ENCODE results near the gene DBT.
"Not testable (repeated sequence)": the region's sequence is repeated elsewhere in the genome, so short reads cannot be mapped to it uniquely, and the experiment has no call there.

The DBT gene

GRCh38 chr1:100249155-100249536 lies 488 bp downstream of the DBT start:
- H3K27ac ChIP-seq, result peak overlapping the region; percentile 71

GRCh38 chr1:100246738-100247137 lies 2.9 kb downstream of the DBT start:
- no peak overlapping the region for H3K27ac ChIP-seq
- TF ChIP-seq CTCF (IDR thresholded peaks at IDR 0.05), result no peak

More at GRCh38 chr1:100249155-100249536, 488 bp downstream of the DBT start:
- peak overlapping the region; percentile 74 to 81 for H3K4me3 ChIP-seq (ENCODE audit: low read depth in 1 of 2, low read length in 1 of 2)
- H3K9me3 ChIP-seq, result no peaks in the 10 kb centered on the region
- TF ChIP-seq CTCF (IDR thresholded peaks at IDR 0.05), result no peak
- peaks cover 6 to 16% of the 10 kb centered on the region in 2 experiments for H3K4me1 ChIP-seq (ENCODE audit: control insufficient read depth in 1 of 2, insufficient read depth in 1 of 2, low read depth in 1 of 2, low read length in 1 of 2)
- no peaks in the 10 kb centered on the region for H3K36me3 ChIP-seq
- no peaks in the 10 kb centered on the region for H3K27me3 ChIP-seq

GRCh38 chr1:100240631-100241030 lies 9.0 kb downstream of the DBT start:
- no peak overlapping the region for H3K4me3 ChIP-seq (ENCODE audit: low read depth in 1 of 2, low read length in 1 of 2)
- H3K4me1 ChIP-seq (ENCODE audit: control insufficient read depth in 1 of 2, insufficient read depth in 1 of 2, low read depth in 1 of 2, low read length in 1 of 2), result no peaks in the 10 kb centered on the region
- TF ChIP-seq CTCF (IDR thresholded peaks at IDR 0.05), result no peak
- peaks cover 12% of the 10 kb centered on the region for H3K36me3 ChIP-seq
- H3K27ac ChIP-seq, result no peak overlapping the region
- H3K27me3 ChIP-seq, result no peaks in the 10 kb centered on the region
- H3K9me3 ChIP-seq, result no peaks in the 10 kb centered on the region

More at GRCh38 chr1:100246738-100247137, 2.9 kb downstream of the DBT start:
- no peaks in the 10 kb centered on the region for H3K36me3 ChIP-seq
- H3K9me3 ChIP-seq, result no peaks in the 10 kb centered on the region
- H3K4me3 ChIP-seq (ENCODE audit: low read depth in 1 of 2, low read length in 1 of 2), result no peak overlapping the region
- H3K27me3 ChIP-seq, result no peaks in the 10 kb centered on the region
- peaks cover 6 to 16% of the 10 kb centered on the region in 2 experiments for H3K4me1 ChIP-seq (ENCODE audit: control insufficient read depth in 1 of 2, insufficient read depth in 1 of 2, low read depth in 1 of 2, low read length in 1 of 2)

GRCh38 chr1:100239961-100240360 lies 9.7 kb downstream of the DBT start:
- H3K4me1 ChIP-seq (ENCODE audit: control insufficient read depth in 1 of 2, insufficient read depth in 1 of 2, low read depth in 1 of 2, low read length in 1 of 2), result no peaks in the 10 kb centered on the region
- no peaks in the 10 kb centered on the region for H3K9me3 ChIP-seq
- H3K36me3 ChIP-seq, result peaks cover 12% of the 10 kb centered on the region
- no peak for TF ChIP-seq CTCF (IDR thresholded peaks at IDR 0.05)
- no peaks in the 10 kb centered on the region for H3K27me3 ChIP-seq
- H3K27ac ChIP-seq, result no peak overlapping the region
- H3K4me3 ChIP-seq (ENCODE audit: low read depth in 1 of 2, low read length in 1 of 2), result no peak overlapping the region

- Histone ChIP-seq H3K36me3 (peaks cover 23% of the 10 kb centered on the region), H3K4me1 (ENCODE audit: control insufficient read depth in 1 of 2, insufficient read depth in 1 of 2, low read depth in 1 of 2, low read length in 1 of 2) (no peaks in the 10 kb centered on the region), H3K27me3 (no peaks in the 10 kb centered on the region), H3K4me3 (ENCODE audit: low read depth in 1 of 2, low read length in 1 of 2) (no peak overlapping the region), H3K27ac (no peak overlapping the region), H3K9me3 (no peaks in the 10 kb centered on the region)
- no peak for TF ChIP-seq CTCF (IDR thresholded peaks at IDR 0.05)
These were observed 12.5 kb downstream of the DBT start for GRCh38 chr1:100237091-100237490.

GRCh38 chr1:100234432-100234831 lies 15.2 kb downstream of the DBT start:
- Histone ChIP-seq H3K27me3 (no peaks in the 10 kb centered on the region), H3K27ac (no peak overlapping the region), H3K36me3 (peaks cover 40% of the 10 kb centered on the region), H3K4me1 (ENCODE audit: control insufficient read depth in 1 of 2, insufficient read depth in 1 of 2, low read depth in 1 of 2, low read length in 1 of 2) (no peaks in the 10 kb centered on the region), H3K9me3 (no peaks in the 10 kb centered on the region), H3K4me3 (ENCODE audit: low read depth in 1 of 2, low read length in 1 of 2) (no peak overlapping the region)
- TF ChIP-seq CTCF (IDR thresholded peaks at IDR 0.05), result no peak

- peak overlapping the region; percentile 46 for H3K27ac ChIP-seq
- not testable (repeated sequence) for H3K27me3 ChIP-seq; H3K9me3 ChIP-seq; H3K4me1 ChIP-seq (ENCODE audit: control insufficient read depth in 1 of 2, insufficient read depth in 1 of 2, low read depth in 1 of 2, low read length in 1 of 2); H3K4me3 ChIP-seq (ENCODE audit: low read depth in 1 of 2, low read length in 1 of 2)
- peaks cover 40% of the 10 kb centered on the region for H3K36me3 ChIP-seq
These were observed 16.1 kb downstream of the DBT start for GRCh38 chr1:100233566-100233965.
